Heart right ventricle (tissue), 12 donors: ENCODE data around the gene TSSK3. TPM values are rescaled to one million over a fixed set of nuclear protein-coding genes. Genes with fewer than 3 reads are reported as not detected.

ENCODE experiments used
- polyA plus RNA-seq, 2 donors: library from polyadenylated mRNA; stranded (reverse); fragments of 200-250 nt; gene quantifications; one replicate each; pipeline ENCODE4 v1.2.3, GENCODE V29; 2013
- total RNA-seq, 10 donors: library from RNA; stranded (reverse); fragmentation: NEBNext Ultra II Directional in 3 of 10; extraction: Animal tissue kit (Norgen Biotek cat#: 25700) in 3 of 10; gene quantifications; one replicate each; pipeline versions ENCODE4 v1.2.1 to v1.2.4, GENCODE V29; 2021 to 2023
- donor health status: ischemic (EF 13 %, LVEDD 7.1; RV severe dilation, severe dysfunction).
- donor health status: healthy with polysubstance abuse.
- donor health status: DM: no; HTN: yes; CAD: no.
- donor health status: DM: no; HTN: no; CAD: no.
- donor health status: ischemic (EF 25% LVEDD 6.9; RV normal size, moderate dysfunction).
- donor health status: ischemic (EF 25% LVEDD 5.7; RV mildly dilated, moderate dysfunction).
- donor health status: healthy.
- donor health status: nonischemic (EF 11% LVEDD 7.7; RV severe dilation, severe dysfunction).
- donor health status: DM: yes; HTN: yes; CAD: no.
- donor health status: PGD.
- donor health status: ischemic (EF 29% LVEDD 5.4; RV normal size, mild dysfunction).
- donor health status: nonischemic (EF 23%, LVEDD 6.1; RV moderate dilation, normal function).

TSSK3 gene
- total and polyA plus RNA-seq, 12 donors: 0.10 to 5.8 (median 1.7) TPM

Other genes starting within 250 kb of the TSSK3 start
- gene TXLNA, start 182.9 kb upstream of the TSSK3 start, total RNA-seq: 10 to 100 TPM; 13.7 to 28.9 (median 17.3) TPM
- gene TXLNA, start 182.9 kb upstream of the TSSK3 start, polyA plus RNA-seq: 10 to 100 TPM in 1 of 2 donors, 1 to 10 TPM in 1; 7.5 to 11.7 TPM
- 10 to 100 TPM; 11.8 to 25.5 (median 16.3) TPM for gene CCDC28B, start 161.9 kb upstream of the TSSK3 start, total RNA-seq
- gene CCDC28B, start 161.9 kb upstream of the TSSK3 start, polyA plus RNA-seq: 10 to 100 TPM; 21.3 to 42.7 TPM
- 1 to 10 TPM in 4 of 10 donors, under 1 TPM in 6; 0.34 to 1.2 (median 0.90) TPM for gene IQCC, start 156.9 kb upstream of the TSSK3 start, total RNA-seq
- 1 to 10 TPM in 1 of 2 donors, under 1 TPM in 1; 0.87 to 2.0 TPM for gene IQCC, start 156.9 kb upstream of the TSSK3 start, polyA plus RNA-seq
- not detected for gene DCDC2B, start 153.4 kb upstream of the TSSK3 start, total RNA-seq
- not detected for gene DCDC2B, start 153.4 kb upstream of the TSSK3 start, polyA plus RNA-seq
- gene TMEM234, start 140.2 kb upstream of the TSSK3 start, total RNA-seq: 10 to 100 TPM in 6 of 10 donors, 1 to 10 TPM in 4; 8.1 to 12.8 (median 11.1) TPM
- gene TMEM234, start 140.2 kb upstream of the TSSK3 start, polyA plus RNA-seq: 10 to 100 TPM; 14.9 to 19.6 TPM
- 100 to 1,000 TPM in 7 of 10 donors, 10 to 100 TPM in 3; 90.3 to 138 (median 103) TPM for gene EIF3I, start 140.1 kb upstream of the TSSK3 start, total RNA-seq
- gene EIF3I, start 140.1 kb upstream of the TSSK3 start, polyA plus RNA-seq: 100 to 1,000 TPM; 140 to 342 TPM
- gene FAM167B, start 115.3 kb upstream of the TSSK3 start, total RNA-seq: 10 to 100 TPM in 1 of 10 donors, 1 to 10 TPM in 9; 1.0 to 12.5 (median 3.9) TPM
- 10 to 100 TPM; 13.5 to 17.3 TPM for gene FAM167B, start 115.3 kb upstream of the TSSK3 start, polyA plus RNA-seq
- gene LCK, start 111.3 kb upstream of the TSSK3 start, total RNA-seq: 1 to 10 TPM in 4 of 10 donors, under 1 TPM in 6; 0.25 to 7.1 (median 0.86) TPM
- gene LCK, start 111.3 kb upstream of the TSSK3 start, polyA plus RNA-seq: under 1 TPM; 0.29 to 0.39 TPM
- gene HDAC1, start 70.5 kb upstream of the TSSK3 start, total RNA-seq: 10 to 100 TPM; 27.5 to 43.5 (median 33.0) TPM
- 10 to 100 TPM; 29.6 to 33.9 TPM for gene HDAC1, start 70.5 kb upstream of the TSSK3 start, polyA plus RNA-seq
- 10 to 100 TPM in 8 of 10 donors, 1 to 10 TPM in 2; 6.3 to 27.4 (median 13.2) TPM for gene MARCKSL1, start 26.3 kb upstream of the TSSK3 start, total RNA-seq
- gene MARCKSL1, start 26.3 kb upstream of the TSSK3 start, polyA plus RNA-seq: 10 to 100 TPM; 21.1 to 61.1 TPM
- gene FAM229A, start 54 bp upstream of the TSSK3 start, total RNA-seq: 1 to 10 TPM in 9 of 10 donors, under 1 TPM in 1; 0.93 to 5.2 (median 2.2) TPM
- gene FAM229A, start 54 bp upstream of the TSSK3 start, polyA plus RNA-seq: 10 to 100 TPM in 1 of 2 donors, 1 to 10 TPM in 1; 2.8 to 13.4 TPM
- 10 to 100 TPM; 37.2 to 49.4 (median 45.9) TPM for gene BSDC1, start 31.9 kb downstream of the TSSK3 start, total RNA-seq
- gene BSDC1, start 31.9 kb downstream of the TSSK3 start, polyA plus RNA-seq: 10 to 100 TPM; 21.4 to 24.1 TPM
- under 1 TPM in 5 of 10 donors, not detected in 5; 0.02 to 0.04 (median 0.02) TPM for gene ZBTB8B, start 102.5 kb downstream of the TSSK3 start, total RNA-seq
- under 1 TPM in 1 of 2 donors, not detected in 1; under 0.01 TPM for gene ZBTB8B, start 102.5 kb downstream of the TSSK3 start, polyA plus RNA-seq
- 1 to 10 TPM; 2.7 to 3.8 (median 3.1) TPM for gene ZBTB8A, start 176.9 kb downstream of the TSSK3 start, total RNA-seq
- 1 to 10 TPM; 1.7 to 1.8 TPM for gene ZBTB8A, start 176.9 kb downstream of the TSSK3 start, polyA plus RNA-seq